HepG2 (cell line): ENCODE results near the gene ADAT3. TPM values are rescaled to one million over a fixed set of nuclear protein-coding genes. Genes with fewer than 3 reads are reported as not detected.
A peak's percentile ranks its signal among the peaks of the same experiment; 100 is the strongest.

Source experiments
- AKAP8 ChIP-seq: sonication (generic); formaldehyde crosslinking; IDR thresholded peaks from 2 replicates; pipeline ENCODE4 v1.5.1; 2020; ENCODE audit warnings: mild to moderate bottlenecking, missing genetic modification reagents
- GATAD1 ChIP-seq: IDR thresholded peaks from 2 replicates; pipeline ENCODE4 v1.6.1; 2016; ENCODE audit warnings: missing genetic modification reagents, missing compliant biosample characterization
- HDAC1 ChIP-seq: sonication (generic); formaldehyde crosslinking; IDR thresholded peaks from 2 replicates; pipeline ENCODE4 v1.5.1; 2020; ENCODE audit warnings: mild to moderate bottlenecking, missing genetic modification reagents
- HDAC2 ChIP-seq: sonication (generic); formaldehyde crosslinking; IDR thresholded peaks from 2 replicates; pipeline ENCODE4 v1.4.0; 2020; ENCODE audit warnings: missing genetic modification reagents
- HOXD1 ChIP-seq: sonication (generic); formaldehyde crosslinking; IDR thresholded peaks from 2 replicates; pipeline ENCODE4 v1.5.0; 2020; ENCODE audit warnings: missing genetic modification reagents
- KDM2A ChIP-seq: sonication (generic); formaldehyde crosslinking; IDR thresholded peaks from 2 replicates; pipeline ENCODE4 v1.4.0; 2020; ENCODE audit warnings: low read depth, missing genetic modification reagents, borderline replicate concordance
- KDM4B ChIP-seq: sonication (generic); formaldehyde crosslinking; IDR thresholded peaks from 2 replicates; pipeline ENCODE4 v1.4.0; 2020; ENCODE audit warnings: missing genetic modification reagents
- NFYB ChIP-seq: sonication (generic); formaldehyde crosslinking; IDR thresholded peaks from 2 replicates; pipeline ENCODE4 v1.4.0; 2020; ENCODE audit warnings: missing genetic modification reagents
- RBFOX2 ChIP-seq: fragments of 200-400 bp; formaldehyde crosslinking; IDR thresholded peaks from 2 replicates; pipeline ENCODE4 v1.6.1; 2017; ENCODE audit warnings: low read depth, mild to moderate bottlenecking, low read length
- SIN3A ChIP-seq: IDR thresholded peaks from 2 replicates; pipeline ENCODE4 v1.6.1; 2011; ENCODE audit warnings: low read depth, mild to moderate bottlenecking, control low read depth, low read length, borderline replicate concordance
- SRSF1 ChIP-seq: fragments of 200-400 bp; formaldehyde crosslinking; optimal IDR thresholded peaks from 2 replicates; pipeline ENCODE3; 2017; ENCODE audit warnings: mild to moderate bottlenecking, low read depth, low read length, moderate library complexity
- ZNF12 ChIP-seq: sonication (generic); formaldehyde crosslinking; IDR thresholded peaks from 2 replicates; pipeline ENCODE4 v1.5.0; 2020; ENCODE audit warnings: missing genetic modification reagents
- ZNF121 ChIP-seq: sonication (generic); formaldehyde crosslinking; IDR thresholded peaks from 2 replicates; pipeline ENCODE4 v1.5.0; 2020; ENCODE audit warnings: mild to moderate bottlenecking, missing genetic modification reagents
- ZNF234 ChIP-seq: sonication (generic); formaldehyde crosslinking; conservative IDR thresholded peaks from 2 replicates; pipeline ENCODE4 v1.5.1; 2020; ENCODE audit warnings: mild to moderate bottlenecking, missing genetic modification reagents
- ZNF337 ChIP-seq: sonication (generic); formaldehyde crosslinking; IDR thresholded peaks from 2 replicates; pipeline ENCODE4 v1.5.1; 2020; ENCODE audit warnings: missing genetic modification reagents, low read depth, mild to moderate bottlenecking, borderline replicate concordance
- ZNF660 ChIP-seq: sonication (generic); formaldehyde crosslinking; IDR thresholded peaks from 2 replicates; pipeline ENCODE4 v1.5.1; 2020; ENCODE audit warnings: mild to moderate bottlenecking, low read depth, missing genetic modification reagents, borderline replicate concordance
- ZNF674 ChIP-seq: sonication (generic); formaldehyde crosslinking; IDR thresholded peaks from 2 replicates; pipeline ENCODE4 v1.5.0; 2020; ENCODE audit warnings: low read depth, mild to moderate bottlenecking, missing genetic modification reagents
- ZNF746 ChIP-seq: sonication (generic); formaldehyde crosslinking; IDR thresholded peaks from 2 replicates; pipeline ENCODE4 v1.8.0; 2022; ENCODE audit warnings: mild to moderate bottlenecking, missing genetic modification reagents
- ZNF891 ChIP-seq: sonication (generic); formaldehyde crosslinking; IDR thresholded peaks from 2 replicates; pipeline ENCODE4 v1.5.0; 2020; ENCODE audit warnings: mild to moderate bottlenecking, missing genetic modification reagents
- polyA plus RNA-seq, 8 experiments: library from polyadenylated mRNA; depleted of rRNA in 3 of 8; stranded (reverse) in 7 of 8; unstranded in 1 of 8; fragments of >200 nt; fragmentation: Illumina TruSeq in 4 of 8; extraction: Trizol in 4 of 8; gene quantifications; 2 replicates each; pipeline versions ENCODE4 v1.2.1 to v1.2.3, GENCODE V29; 2011 to 2016; ENCODE audit warnings: low read depth in 4 of 8, missing spikeins in 1 of 8, mixed read lengths in 1 of 8; ENCODE audit not compliant: insufficient read depth in 1 of 8
- total RNA-seq, 5 experiments: library from RNA; depleted of rRNA; stranded (reverse); fragments of >200 nt; fragmentation: Illumina TruSeq; extraction: Trizol; gene quantifications; 2 replicates each; pipeline ENCODE4 v1.2.3, GENCODE V29; 2016; ENCODE audit warnings: low read depth in 1 of 5
- TF ChIP-seq, protein P1 (sequence below): sonication (generic); formaldehyde crosslinking; IDR thresholded peaks from 2 replicates; pipeline ENCODE4 v1.4.0; 2020; ENCODE audit warnings: missing genetic modification reagents
- TF ChIP-seq, protein P2 (sequence below): sonication (generic); formaldehyde crosslinking; IDR thresholded peaks from 2 replicates; pipeline ENCODE4 v1.4.0; 2020; ENCODE audit warnings: missing genetic modification reagents, borderline replicate concordance
- TF ChIP-seq, protein P3 (sequence below): sonication (generic); formaldehyde crosslinking; IDR thresholded peaks from 2 replicates; pipeline ENCODE4 v1.9.0; 2022; ENCODE audit warnings: missing genetic modification reagents, mild to moderate bottlenecking, borderline replicate concordance

ADAT3 gene
- total and polyA plus RNA-seq, 2 of the 13 experiments (the other 11 are each of a cell fraction or from before 2014, with no cell fraction given) = 0.95 to 3.5 TPM

DNA sequence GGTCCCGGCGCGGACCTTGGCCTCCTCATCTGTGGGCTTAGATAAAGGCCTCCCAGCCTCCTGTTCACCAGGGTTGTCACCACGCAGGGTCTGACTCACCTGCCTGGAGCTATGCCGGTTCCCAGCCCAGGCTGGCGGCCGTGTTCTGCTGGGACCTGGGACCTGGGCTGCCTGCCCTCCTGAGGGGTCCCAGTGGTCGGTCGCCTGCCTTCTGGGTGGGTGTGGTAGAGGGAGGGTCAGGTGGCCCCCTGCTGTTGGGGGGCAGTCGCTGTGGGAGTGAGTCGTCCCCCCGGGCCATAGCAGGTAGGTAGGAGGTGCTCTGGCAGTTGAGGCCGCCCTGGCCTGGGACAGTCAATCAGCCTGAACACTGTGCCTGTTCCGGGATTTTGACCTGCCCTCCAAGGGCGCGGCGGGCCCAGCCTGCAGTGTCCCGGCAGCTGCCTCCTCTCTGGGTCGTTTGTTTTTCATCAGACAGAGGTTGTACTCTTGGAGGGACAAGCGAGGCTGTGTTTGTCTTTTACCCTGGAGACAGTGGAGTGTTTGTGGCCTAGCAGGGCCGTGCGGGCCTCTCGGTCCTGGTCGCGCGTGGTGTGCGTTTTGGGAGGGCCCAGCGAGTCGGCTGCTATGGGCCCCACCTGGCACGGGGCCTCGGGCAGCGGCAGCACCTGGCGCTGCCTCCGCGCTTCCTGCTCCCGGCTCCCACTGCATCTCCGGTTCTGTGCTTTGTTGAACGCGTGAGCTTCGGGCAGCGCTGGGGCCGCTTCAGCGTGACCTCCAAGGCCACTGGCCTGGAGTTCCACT, 2.6 kb downstream of the ADAT3 start (continued):
- peak; percentile 47 for TF ChIP-seq SRSF1
- TF ChIP-seq ZNF234 (CRISPR knock-in tag) = no peak
- TF ChIP-seq, protein P1, sequence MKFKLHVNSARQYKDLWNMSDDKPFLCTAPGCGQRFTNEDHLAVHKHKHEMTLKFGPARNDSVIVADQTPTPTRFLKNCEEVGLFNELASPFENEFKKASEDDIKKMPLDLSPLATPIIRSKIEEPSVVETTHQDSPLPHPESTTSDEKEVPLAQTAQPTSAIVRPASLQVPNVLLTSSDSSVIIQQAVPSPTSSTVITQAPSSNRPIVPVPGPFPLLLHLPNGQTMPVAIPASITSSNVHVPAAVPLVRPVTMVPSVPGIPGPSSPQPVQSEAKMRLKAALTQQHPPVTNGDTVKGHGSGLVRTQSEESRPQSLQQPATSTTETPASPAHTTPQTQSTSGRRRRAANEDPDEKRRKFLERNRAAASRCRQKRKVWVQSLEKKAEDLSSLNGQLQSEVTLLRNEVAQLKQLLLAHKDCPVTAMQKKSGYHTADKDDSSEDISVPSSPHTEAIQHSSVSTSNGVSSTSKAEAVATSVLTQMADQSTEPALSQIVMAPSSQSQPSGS (CRISPR knock-in tag) = 0 out of 2 replicates have a peak, but pooled peaks have one; percentile 0
- TF ChIP-seq GATAD1 (CRISPR knock-in tag) = no peak
- no peak for TF ChIP-seq ZNF746 (CRISPR knock-in tag)
- TF ChIP-seq SIN3A = peak; percentile 42; the same call in 1 of the 2 replicates
- peak; percentile 27; the same call in 1 of the 2 replicates for TF ChIP-seq HDAC2 (CRISPR knock-in tag)
- TF ChIP-seq ZNF12 = 0 out of 2 replicates have a peak, but pooled peaks have one; percentile 31
- 0 out of 2 replicates have a peak, but pooled peaks have one; percentile 36 for TF ChIP-seq ZNF891
- TF ChIP-seq HOXD1 (CRISPR knock-in tag) = no peak
- no peak for TF ChIP-seq NFYB (CRISPR knock-in tag)
- TF ChIP-seq KDM4B (CRISPR knock-in tag) = no peak
- peak; percentile 67; the same call in 1 of the 2 replicates for TF ChIP-seq AKAP8 (CRISPR knock-in tag)
- TF ChIP-seq, protein P2, sequence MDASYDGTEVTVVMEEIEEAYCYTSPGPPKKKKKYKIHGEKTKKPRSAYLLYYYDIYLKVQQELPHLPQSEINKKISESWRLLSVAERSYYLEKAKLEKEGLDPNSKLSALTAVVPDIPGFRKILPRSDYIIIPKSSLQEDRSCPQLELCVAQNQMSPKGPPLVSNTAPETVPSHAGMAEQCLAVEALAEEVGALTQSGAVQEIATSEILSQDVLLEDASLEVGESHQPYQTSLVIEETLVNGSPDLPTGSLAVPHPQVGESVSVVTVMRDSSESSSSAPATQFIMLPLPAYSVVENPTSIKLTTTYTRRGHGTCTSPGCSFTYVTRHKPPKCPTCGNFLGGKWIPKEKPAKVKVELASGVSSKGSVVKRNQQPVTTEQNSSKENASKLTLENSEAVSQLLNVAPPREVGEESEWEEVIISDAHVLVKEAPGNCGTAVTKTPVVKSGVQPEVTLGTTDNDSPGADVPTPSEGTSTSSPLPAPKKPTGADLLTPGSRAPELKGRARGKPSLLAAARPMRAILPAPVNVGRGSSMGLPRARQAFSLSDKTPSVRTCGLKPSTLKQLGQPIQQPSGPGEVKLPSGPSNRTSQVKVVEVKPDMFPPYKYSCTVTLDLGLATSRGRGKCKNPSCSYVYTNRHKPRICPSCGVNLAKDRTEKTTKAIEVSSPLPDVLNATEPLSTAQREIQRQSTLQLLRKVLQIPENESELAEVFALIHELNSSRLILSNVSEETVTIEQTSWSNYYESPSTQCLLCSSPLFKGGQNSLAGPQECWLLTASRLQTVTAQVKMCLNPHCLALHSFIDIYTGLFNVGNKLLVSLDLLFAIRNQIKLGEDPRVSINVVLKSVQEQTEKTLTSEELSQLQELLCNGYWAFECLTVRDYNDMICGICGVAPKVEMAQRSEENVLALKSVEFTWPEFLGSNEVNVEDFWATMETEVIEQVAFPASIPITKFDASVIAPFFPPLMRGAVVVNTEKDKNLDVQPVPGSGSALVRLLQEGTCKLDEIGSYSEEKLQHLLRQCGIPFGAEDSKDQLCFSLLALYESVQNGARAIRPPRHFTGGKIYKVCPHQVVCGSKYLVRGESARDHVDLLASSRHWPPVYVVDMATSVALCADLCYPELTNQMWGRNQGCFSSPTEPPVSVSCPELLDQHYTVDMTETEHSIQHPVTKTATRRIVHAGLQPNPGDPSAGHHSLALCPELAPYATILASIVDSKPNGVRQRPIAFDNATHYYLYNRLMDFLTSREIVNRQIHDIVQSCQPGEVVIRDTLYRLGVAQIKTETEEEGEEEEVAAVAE = 0 out of 2 replicates have a peak, but pooled peaks have one; percentile 25
- TF ChIP-seq HDAC1 (CRISPR knock-in tag) = peak; percentile 28; the same call in 1 of the 2 replicates
- TF ChIP-seq ZNF337 (CRISPR knock-in tag) = 0 out of 2 replicates have a peak, but pooled peaks have one; percentile 26
- TF ChIP-seq ZNF674 (CRISPR knock-in tag) = 0 out of 2 replicates have a peak, but pooled peaks have one; percentile 82
- peak; percentile 56; the same call in 1 of the 2 replicates for TF ChIP-seq KDM2A (CRISPR knock-in tag)
- TF ChIP-seq, protein P3, sequence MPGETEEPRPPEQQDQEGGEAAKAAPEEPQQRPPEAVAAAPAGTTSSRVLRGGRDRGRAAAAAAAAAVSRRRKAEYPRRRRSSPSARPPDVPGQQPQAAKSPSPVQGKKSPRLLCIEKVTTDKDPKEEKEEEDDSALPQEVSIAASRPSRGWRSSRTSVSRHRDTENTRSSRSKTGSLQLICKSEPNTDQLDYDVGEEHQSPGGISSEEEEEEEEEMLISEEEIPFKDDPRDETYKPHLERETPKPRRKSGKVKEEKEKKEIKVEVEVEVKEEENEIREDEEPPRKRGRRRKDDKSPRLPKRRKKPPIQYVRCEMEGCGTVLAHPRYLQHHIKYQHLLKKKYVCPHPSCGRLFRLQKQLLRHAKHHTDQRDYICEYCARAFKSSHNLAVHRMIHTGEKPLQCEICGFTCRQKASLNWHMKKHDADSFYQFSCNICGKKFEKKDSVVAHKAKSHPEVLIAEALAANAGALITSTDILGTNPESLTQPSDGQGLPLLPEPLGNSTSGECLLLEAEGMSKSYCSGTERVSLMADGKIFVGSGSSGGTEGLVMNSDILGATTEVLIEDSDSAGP (CRISPR knock-in tag) = peak; percentile 22; the same call in 1 of the 2 replicates
- peak; percentile 91 for TF ChIP-seq ZNF121 (CRISPR knock-in tag)
- TF ChIP-seq ZNF660 = no peak
- peak; percentile 73 for TF ChIP-seq RBFOX2
